Measurements from ENCODE around the gene DDN.

The DDN gene

DNA sequence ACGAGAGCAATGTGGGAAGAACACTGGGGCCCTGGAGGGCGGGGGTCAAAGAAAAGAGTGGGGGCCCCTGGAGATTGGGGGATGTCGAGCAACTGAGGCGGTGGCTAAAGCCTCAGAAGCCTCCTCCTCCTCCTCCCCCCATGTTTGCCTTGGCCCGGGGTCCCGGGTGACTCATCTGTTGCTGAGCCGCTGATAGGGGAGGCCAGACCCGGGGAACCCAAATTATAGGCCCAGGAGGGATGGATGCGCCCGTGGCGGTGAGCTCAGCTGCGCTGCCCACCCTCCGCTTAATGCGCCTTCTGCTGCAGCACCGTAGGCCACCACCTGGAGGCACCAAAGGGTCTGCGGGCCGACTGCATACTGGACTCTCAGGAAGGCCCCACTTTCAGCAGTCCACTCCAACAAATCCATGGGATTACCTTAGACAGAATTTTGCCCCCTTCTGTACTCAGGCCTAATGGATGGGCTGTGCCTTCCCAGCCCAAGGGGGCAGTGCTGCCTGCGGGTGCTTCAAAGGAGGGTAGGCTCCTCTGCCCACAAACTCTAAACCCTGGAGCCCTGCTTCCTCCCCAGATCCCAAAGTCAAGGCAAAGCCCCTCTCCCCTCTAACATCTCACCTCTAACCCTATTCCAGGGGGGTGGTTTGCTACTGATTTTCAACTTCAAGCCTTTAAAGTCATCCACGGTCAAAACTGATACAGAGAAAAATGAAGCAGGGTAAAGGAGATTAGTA is 25.1 kb downstream of the DDN start:
- DNase-seq (ENCODE audit: low read depth in 1 of 2, low spot score in 1 of 2), result no peak
- Histone ChIP-seq H3K27ac (replicated peaks) (no peak overlapping the region), H3K27me3 (ENCODE audit: insufficient read depth, poor library complexity, severe bottlenecking) (peaks cover 49% of the 10 kb centered on the region), H3K4me3 (replicated peaks; ENCODE audit: insufficient read depth, low read length) (no peak overlapping the region)
- no peak for TF ChIP-seq GABPA (IDR thresholded peaks at IDR 0.05; ENCODE audit: low read depth)
- TF ChIP-seq, protein P1, sequence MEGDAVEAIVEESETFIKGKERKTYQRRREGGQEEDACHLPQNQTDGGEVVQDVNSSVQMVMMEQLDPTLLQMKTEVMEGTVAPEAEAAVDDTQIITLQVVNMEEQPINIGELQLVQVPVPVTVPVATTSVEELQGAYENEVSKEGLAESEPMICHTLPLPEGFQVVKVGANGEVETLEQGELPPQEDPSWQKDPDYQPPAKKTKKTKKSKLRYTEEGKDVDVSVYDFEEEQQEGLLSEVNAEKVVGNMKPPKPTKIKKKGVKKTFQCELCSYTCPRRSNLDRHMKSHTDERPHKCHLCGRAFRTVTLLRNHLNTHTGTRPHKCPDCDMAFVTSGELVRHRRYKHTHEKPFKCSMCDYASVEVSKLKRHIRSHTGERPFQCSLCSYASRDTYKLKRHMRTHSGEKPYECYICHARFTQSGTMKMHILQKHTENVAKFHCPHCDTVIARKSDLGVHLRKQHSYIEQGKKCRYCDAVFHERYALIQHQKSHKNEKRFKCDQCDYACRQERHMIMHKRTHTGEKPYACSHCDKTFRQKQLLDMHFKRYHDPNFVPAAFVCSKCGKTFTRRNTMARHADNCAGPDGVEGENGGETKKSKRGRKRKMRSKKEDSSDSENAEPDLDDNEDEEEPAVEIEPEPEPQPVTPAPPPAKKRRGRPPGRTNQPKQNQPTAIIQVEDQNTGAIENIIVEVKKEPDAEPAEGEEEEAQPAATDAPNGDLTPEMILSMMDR (IDR thresholded peaks at IDR 0.05; ENCODE audit: insufficient read depth, low read length), result peak; percentile 36

DNA sequence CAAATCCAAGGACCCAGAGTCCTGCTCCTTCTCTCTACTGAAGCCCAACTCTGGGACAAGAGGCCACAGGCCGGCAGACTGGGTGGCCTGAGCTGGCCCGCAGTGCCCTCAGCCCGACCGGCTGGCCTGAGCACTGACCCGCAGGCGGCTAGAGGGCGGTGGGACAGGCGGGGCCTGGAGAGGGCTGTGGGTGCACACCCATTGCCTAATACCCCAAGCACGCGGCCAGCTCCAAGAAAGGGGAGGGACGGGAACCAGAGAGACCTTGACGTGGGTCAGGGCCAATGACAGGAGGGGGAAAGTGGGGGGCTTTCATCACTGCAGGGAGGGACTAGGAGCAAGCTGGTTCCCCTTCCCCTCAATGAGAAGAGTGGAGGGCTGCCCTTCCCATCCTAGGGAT is 25.6 kb downstream of the DDN start:
- no peak for DNase-seq (ENCODE audit: low read depth in 1 of 2, low spot score in 1 of 2)
- peaks cover 46% of the 10 kb centered on the region for H3K27me3 ChIP-seq (ENCODE audit: insufficient read depth, poor library complexity, severe bottlenecking)
- no peak for TF ChIP-seq POLR2AphosphoS5 (IDR thresholded peaks at IDR 0.05; ENCODE audit: low read depth)
- TF ChIP-seq, protein P1 (IDR thresholded peaks at IDR 0.05; ENCODE audit: insufficient read depth, low read length), result no peak
- no peak for TF ChIP-seq SPI1 (IDR thresholded peaks at IDR 0.05; ENCODE audit: borderline replicate concordance, low read depth)
- TF ChIP-seq, protein P2, sequence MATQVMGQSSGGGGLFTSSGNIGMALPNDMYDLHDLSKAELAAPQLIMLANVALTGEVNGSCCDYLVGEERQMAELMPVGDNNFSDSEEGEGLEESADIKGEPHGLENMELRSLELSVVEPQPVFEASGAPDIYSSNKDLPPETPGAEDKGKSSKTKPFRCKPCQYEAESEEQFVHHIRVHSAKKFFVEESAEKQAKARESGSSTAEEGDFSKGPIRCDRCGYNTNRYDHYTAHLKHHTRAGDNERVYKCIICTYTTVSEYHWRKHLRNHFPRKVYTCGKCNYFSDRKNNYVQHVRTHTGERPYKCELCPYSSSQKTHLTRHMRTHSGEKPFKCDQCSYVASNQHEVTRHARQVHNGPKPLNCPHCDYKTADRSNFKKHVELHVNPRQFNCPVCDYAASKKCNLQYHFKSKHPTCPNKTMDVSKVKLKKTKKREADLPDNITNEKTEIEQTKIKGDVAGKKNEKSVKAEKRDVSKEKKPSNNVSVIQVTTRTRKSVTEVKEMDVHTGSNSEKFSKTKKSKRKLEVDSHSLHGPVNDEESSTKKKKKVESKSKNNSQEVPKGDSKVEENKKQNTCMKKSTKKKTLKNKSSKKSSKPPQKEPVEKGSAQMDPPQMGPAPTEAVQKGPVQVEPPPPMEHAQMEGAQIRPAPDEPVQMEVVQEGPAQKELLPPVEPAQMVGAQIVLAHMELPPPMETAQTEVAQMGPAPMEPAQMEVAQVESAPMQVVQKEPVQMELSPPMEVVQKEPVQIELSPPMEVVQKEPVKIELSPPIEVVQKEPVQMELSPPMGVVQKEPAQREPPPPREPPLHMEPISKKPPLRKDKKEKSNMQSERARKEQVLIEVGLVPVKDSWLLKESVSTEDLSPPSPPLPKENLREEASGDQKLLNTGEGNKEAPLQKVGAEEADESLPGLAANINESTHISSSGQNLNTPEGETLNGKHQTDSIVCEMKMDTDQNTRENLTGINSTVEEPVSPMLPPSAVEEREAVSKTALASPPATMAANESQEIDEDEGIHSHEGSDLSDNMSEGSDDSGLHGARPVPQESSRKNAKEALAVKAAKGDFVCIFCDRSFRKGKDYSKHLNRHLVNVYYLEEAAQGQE (IDR thresholded peaks at IDR 0.05; ENCODE audit: insufficient replicate concordance, low read depth), result no peak
- no peak overlapping the region for H3K4me3 ChIP-seq (replicated peaks; ENCODE audit: insufficient read depth, low read length)
- no peak overlapping the region for H3K27ac ChIP-seq (replicated peaks)

DNA sequence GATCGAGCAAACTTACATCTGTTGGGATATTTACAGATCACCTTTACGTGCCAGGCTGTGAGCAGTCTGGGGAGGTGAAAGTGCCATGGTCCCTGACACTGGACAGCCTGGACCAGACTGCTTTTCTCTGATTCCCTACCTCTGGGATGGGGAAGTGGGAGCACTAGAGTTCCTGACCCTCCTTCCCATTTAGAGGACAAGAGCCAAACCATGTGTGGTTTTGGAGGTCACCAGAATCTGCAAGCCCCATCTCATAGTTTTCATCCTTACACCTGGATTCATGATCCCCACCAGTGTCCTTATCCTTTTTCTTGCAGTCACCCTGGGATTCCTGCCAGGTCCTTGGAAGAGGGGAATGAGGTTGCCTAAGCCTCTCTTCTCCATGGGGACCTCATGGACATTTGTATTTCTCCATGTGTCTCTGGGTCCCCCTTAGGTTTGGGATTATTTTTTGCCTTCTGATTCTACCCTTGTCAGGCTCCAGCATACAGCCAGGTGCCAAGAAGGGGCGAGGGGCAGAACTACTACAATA is 26.2 kb downstream of the DDN start:
- Histone ChIP-seq H3K4me3 (replicated peaks; ENCODE audit: insufficient read depth, low read length) (no peak overlapping the region), H3K27me3 (ENCODE audit: insufficient read depth, poor library complexity, severe bottlenecking) (peaks cover 40% of the 10 kb centered on the region), H3K27ac (replicated peaks) (no peak overlapping the region)
- TF ChIP-seq GABPA (IDR thresholded peaks at IDR 0.05; ENCODE audit: low read depth) (no peak), SPI1 (IDR thresholded peaks at IDR 0.05; ENCODE audit: borderline replicate concordance, low read depth) (no peak), POLR2AphosphoS5 (IDR thresholded peaks at IDR 0.05; ENCODE audit: low read depth) (no peak)
- TF ChIP-seq, protein P2 (IDR thresholded peaks at IDR 0.05; ENCODE audit: insufficient replicate concordance, low read depth), result no peak
- TF ChIP-seq, protein P1 (IDR thresholded peaks at IDR 0.05; ENCODE audit: insufficient read depth, low read length), result no peak
- DNase-seq (ENCODE audit: low read depth in 1 of 2, low spot score in 1 of 2), result no peak
